IMR-90 (cell line): Measurements from ENCODE around the gene SLC25A19. TPM values are rescaled to one million over a fixed set of nuclear protein-coding genes. Genes with fewer than 3 reads are reported as not detected.

Experiments used
- ATAC-seq: fragments of 200-7000 bp; cut with Tn5 transposase; 2 replicates; pipeline ENCODE4 v1.9.1; 2020; ENCODE audit warnings: low read depth, mild to moderate bottlenecking, moderate library complexity
- BruUV-seq: library from RNA; stranded (reverse); fragments of 400-500 nt; replicated peaks from 2 replicates; lab custom pipeline; 2021; lab: Mats Ljungman, UMichigan
- CTCF ChIA-PET: fragments of 300-600 bp; formaldehyde crosslinking; extraction: SDS; loops from one replicate; lab custom pipeline; 2021; ENCODE audit warnings: antibody characterized with exemption; lab: Yijun Ruan, JAX
- POLR2A ChIA-PET: fragments of 300-600 bp; sonication (Branson Sonifier 250); formaldehyde crosslinking; loops from one replicate; lab custom pipeline; 2022; ENCODE audit warnings: antibody characterized with exemption; ENCODE audit not compliant: unreplicated experiment; lab: Charles Lee
- DNase-seq: peaks from one replicate; pipeline ENCODE4 v3.0.0; 2013
- H2AFZ ChIP-seq: replicated peaks from 2 replicates; pipeline ENCODE3; 2013; ENCODE audit warnings: low read length, mild to moderate bottlenecking; ENCODE audit not compliant: poor library complexity
- H2AK5ac ChIP-seq: 2 replicates; pipeline ENCODE4 v1.6.1; 2013; ENCODE audit warnings: low read depth, low read length, inconsistent platforms
- H2AK9ac ChIP-seq: replicated peaks from 2 replicates; pipeline ENCODE3; 2013; ENCODE audit warnings: mild to moderate bottlenecking, low read depth, low read length, moderate library complexity; ENCODE audit not compliant: poor library complexity
- H2BK120ac ChIP-seq: 2 replicates; pipeline ENCODE4 v1.6.1; 2013; ENCODE audit warnings: low read depth, low read length, inconsistent platforms
- H2BK15ac ChIP-seq: 3 replicates; pipeline ENCODE4 v1.6.1; 2013; ENCODE audit warnings: low read depth, low read length, inconsistent platforms
- H2BK20ac ChIP-seq: 2 replicates; pipeline ENCODE4 v1.6.1; 2013; ENCODE audit warnings: low read depth, mild to moderate bottlenecking, inconsistent platforms, low read length, moderate library complexity
- H2BK5ac ChIP-seq: 2 replicates; pipeline ENCODE4 v1.6.1; 2013; ENCODE audit warnings: mild to moderate bottlenecking, low read depth, low read length, inconsistent platforms; ENCODE audit not compliant: poor library complexity, severe bottlenecking
- H3K14ac ChIP-seq: replicated peaks from 2 replicates; pipeline ENCODE4 v1.6.1; 2013; ENCODE audit warnings: low read depth, low read length, inconsistent platforms
- H3K18ac ChIP-seq: 2 replicates; pipeline ENCODE4 v1.6.1; 2013; ENCODE audit warnings: low read depth, low read length, control low read depth
- H3K23ac ChIP-seq: 2 replicates; pipeline ENCODE4 v1.6.1; 2013; ENCODE audit warnings: low read depth, low read length, inconsistent platforms
- H3K27ac ChIP-seq: 2 replicates; pipeline ENCODE4 v1.5.1; 2013; ENCODE audit warnings: mild to moderate bottlenecking, control low read depth, low read length; ENCODE audit not compliant: insufficient read depth
- H3K27me3 ChIP-seq: 2 replicates; pipeline ENCODE4 v1.6.1; 2013; ENCODE audit warnings: low read length; ENCODE audit not compliant: control insufficient read depth, insufficient read depth
- H3K36me3 ChIP-seq: 2 replicates; pipeline ENCODE4 v1.6.1; 2013; ENCODE audit warnings: low read length, mixed read lengths; ENCODE audit not compliant: control insufficient read depth, insufficient read depth
- H3K4ac ChIP-seq: 2 replicates; pipeline ENCODE4 v1.6.1; 2013; ENCODE audit warnings: low read depth, low read length, inconsistent platforms
- H3K4me1 ChIP-seq: 2 replicates; pipeline ENCODE4 v1.6.1; 2013; ENCODE audit warnings: low read length, mixed read lengths; ENCODE audit not compliant: control insufficient read depth, insufficient read depth
- H3K4me2 ChIP-seq: 2 replicates; pipeline ENCODE4 v1.6.1; 2013; ENCODE audit warnings: low read depth, mild to moderate bottlenecking, control low read depth, low read length, moderate library complexity
- H3K4me3 ChIP-seq: 2 replicates; pipeline ENCODE4 v1.5.1; 2013; ENCODE audit warnings: low read depth, mild to moderate bottlenecking, control low read depth, low read length, moderate library complexity; ENCODE audit not compliant: insufficient read depth
- H3K56ac ChIP-seq: 2 replicates; pipeline ENCODE4 v1.6.1; 2013; ENCODE audit warnings: low read length, inconsistent platforms; ENCODE audit not compliant: insufficient read depth; ENCODE audit errors: extremely low read depth
- H3K79me1 ChIP-seq, 2 experiments: 2 replicates each; pipeline ENCODE4 v1.6.1; 2013; ENCODE audit warnings: low read length in 2 of 2, inconsistent platforms in 1 of 2, low read depth in 1 of 2
- H3K9ac ChIP-seq: 2 replicates; pipeline ENCODE4 v1.6.1; 2013; ENCODE audit warnings: low read depth, low read length, control low read depth
- H3K9me1 ChIP-seq: 2 replicates; pipeline ENCODE4 v1.6.1; 2013; ENCODE audit warnings: low read length, inconsistent platforms; ENCODE audit not compliant: insufficient read depth
- H3K9me3 ChIP-seq: 2 replicates; pipeline ENCODE4 v1.6.1; 2013; ENCODE audit warnings: low read length; ENCODE audit not compliant: control insufficient read depth, insufficient read depth
- H4K20me1 ChIP-seq: 2 replicates; pipeline ENCODE4 v1.6.1; 2013; ENCODE audit warnings: low read length, inconsistent platforms; ENCODE audit not compliant: insufficient read depth
- H4K5ac ChIP-seq: 2 replicates; pipeline ENCODE4 v1.6.1; 2013; ENCODE audit warnings: mild to moderate bottlenecking, low read depth, low read length, control low read depth
- H4K8ac ChIP-seq, 2 experiments: 2 replicates each; pipeline ENCODE4 v1.6.1; 2013; ENCODE audit warnings: low read depth in 2 of 2, low read length in 2 of 2, control low read depth in 1 of 2, inconsistent platforms in 1 of 2
- H4K91ac ChIP-seq: 2 replicates; pipeline ENCODE4 v1.6.1; 2013; ENCODE audit warnings: low read depth, low read length, inconsistent platforms; ENCODE audit not compliant: insufficient read depth
- CHD1 ChIP-seq: IDR thresholded peaks from 2 replicates; pipeline ENCODE4 v1.6.1; 2012; ENCODE audit warnings: low read depth, low read length, improper control_type of control experiment
- FOS ChIP-seq: fragments of 150-350 bp; IDR thresholded peaks from 2 replicates; pipeline ENCODE4 v1.6.1; 2016; ENCODE audit warnings: low read depth, low read length
- MAFK ChIP-seq: IDR thresholded peaks from 2 replicates; pipeline ENCODE4 v1.6.1; 2012; ENCODE audit warnings: low read depth, low read length, improper control_type of control experiment
- MAZ ChIP-seq: IDR thresholded peaks from 2 replicates; pipeline ENCODE4 v1.6.1; 2012; ENCODE audit warnings: low read depth, mild to moderate bottlenecking, low read length, improper control_type of control experiment, moderate library complexity, borderline replicate concordance
- POLR2A ChIP-seq: IDR thresholded peaks from 2 replicates; pipeline ENCODE4 v1.6.1; 2012; ENCODE audit warnings: mild to moderate bottlenecking, low read depth, low read length
- SMC3 ChIP-seq: fragments of 150-350 bp; IDR thresholded peaks from 2 replicates; pipeline ENCODE4 v1.6.1; 2016; ENCODE audit warnings: low read depth, mild to moderate bottlenecking, antibody characterized with exemption, low read length, moderate library complexity
- WGBS, 2 experiments: methylation state at CpG; one replicate each; pipeline versions ENCODE4 v1.1.5 to v1.1.7; 2013; ENCODE audit warnings: missing lambda C conversion rate in 2 of 2; ENCODE audit not compliant: insufficient read length in 1 of 2; ENCODE audit errors: extremely low coverage in 2 of 2; 5-methylcytosine and 5-hydroxymethylcytosine counted together
- dilution Hi-C: fragments of 300-500 bp; cut with HindIII; formaldehyde crosslinking; loops from one replicate; pipeline ENCODE4 v1.14.3; 2018; ENCODE audit warnings: low sequenced_read_pairs; ENCODE audit not compliant: unreplicated experiment
- in situ Hi-C: fragments of 300-500 bp; cut with MboI; formaldehyde crosslinking; loops from 3 replicates; pipeline ENCODE4 v1.14.3; 2019; ENCODE audit warnings: low sequenced_read_pairs, inconsistent platforms, mixed read lengths
- intact Hi-C: fragments of 100-400 bp; cut with micrococcal nuclease; formaldehyde crosslinking; loops from 2 replicates; pipeline ENCODE4 v1.10.0; 2022
- polyA plus RNA-seq, 3 experiments: library from polyadenylated mRNA; depleted of rRNA; stranded (reverse); fragments of >200 nt; gene quantifications; 2 replicates each; pipeline ENCODE4 v1.2.3, GENCODE V29; 2012; ENCODE audit warnings: low replicate concordance in 1 of 3
- total RNA-seq: library from RNA; depleted of rRNA; stranded (reverse); fragments of >200 nt; gene quantifications from 2 replicates; pipeline ENCODE4 v1.2.3, GENCODE V29; 2012
- TF ChIP-seq, protein P1 (sequence below): fragments of 150-350 bp; IDR thresholded peaks from 2 replicates; pipeline ENCODE4 v1.6.1; 2016; ENCODE audit warnings: low read depth, mild to moderate bottlenecking, low read length, moderate library complexity, borderline replicate concordance

The SLC25A19 gene
- total and polyA plus RNA-seq, 2 of the 4 experiments (the other 2 are of a cell fraction), result 9.1 to 9.2 TPM

DNA sequence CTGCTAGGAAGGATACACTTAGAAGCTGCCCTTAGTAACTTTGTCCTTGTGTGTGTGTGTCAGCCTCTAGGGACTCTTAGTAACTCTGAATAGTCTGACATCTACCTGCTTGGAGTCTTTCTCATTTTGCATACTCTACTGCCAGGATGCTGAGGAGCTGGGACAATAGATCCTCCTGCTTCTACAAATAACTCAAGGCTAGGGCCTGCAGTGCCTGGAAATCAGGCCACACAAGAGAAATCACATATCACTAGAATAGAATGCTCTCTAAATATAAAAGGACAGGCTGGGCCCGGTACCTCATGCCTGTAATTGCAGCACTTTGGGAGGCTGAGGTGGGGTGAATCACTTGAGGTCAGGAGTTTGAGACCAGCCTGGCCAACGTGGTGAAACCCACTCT is 38.5 kb upstream of the SLC25A19 start:
- BruUV-seq, result no TSS peak
- no peak overlapping the region for H3K4me3 ChIP-seq
- dilution Hi-C loops (no loop called here), intact Hi-C loops (loop anchor here (5.0 kb wide), 1 partner anchor 35 kb away; no protein-coding TSS in a partner anchor), in situ Hi-C loops (no loop called here)
- peaks cover 17% of the 10 kb centered on the region for H3K9me1 ChIP-seq
- no peak overlapping the region for H3K4ac ChIP-seq
- TF ChIP-seq MAZ (no peak), FOS (no peak), MAFK (no peak), POLR2A (no peak), SMC3 (no peak), CHD1 (no peak)
- TF ChIP-seq, protein P1, sequence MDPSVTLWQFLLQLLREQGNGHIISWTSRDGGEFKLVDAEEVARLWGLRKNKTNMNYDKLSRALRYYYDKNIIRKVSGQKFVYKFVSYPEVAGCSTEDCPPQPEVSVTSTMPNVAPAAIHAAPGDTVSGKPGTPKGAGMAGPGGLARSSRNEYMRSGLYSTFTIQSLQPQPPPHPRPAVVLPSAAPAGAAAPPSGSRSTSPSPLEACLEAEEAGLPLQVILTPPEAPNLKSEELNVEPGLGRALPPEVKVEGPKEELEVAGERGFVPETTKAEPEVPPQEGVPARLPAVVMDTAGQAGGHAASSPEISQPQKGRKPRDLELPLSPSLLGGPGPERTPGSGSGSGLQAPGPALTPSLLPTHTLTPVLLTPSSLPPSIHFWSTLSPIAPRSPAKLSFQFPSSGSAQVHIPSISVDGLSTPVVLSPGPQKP, result no peak
- no peak overlapping the region for H2BK120ac ChIP-seq
- no peak overlapping the region for H2AK5ac ChIP-seq
- H2AK9ac ChIP-seq, result no peak overlapping the region
- H3K36me3 ChIP-seq, result peaks cover 15% of the 10 kb centered on the region
- H2BK20ac ChIP-seq, result no peak overlapping the region
- WGBS, 2 experiments, result no CpG with 5 or more reads among the region's 2 CpGs
- H4K91ac ChIP-seq, result no peak overlapping the region
- H3K18ac ChIP-seq, result no peak overlapping the region
- no peak overlapping the region for H3K23ac ChIP-seq
- ChIA-PET POLR2A (no interaction called here), CTCF (interaction anchor here (0.7 kb wide), 1 partner anchor 9 kb away, joined by 3 read pairs; no protein-coding TSS in a partner anchor)
- H3K9ac ChIP-seq, result no peak overlapping the region
- H2BK15ac ChIP-seq, result no peak overlapping the region
- no peaks in the 10 kb centered on the region for H3K27me3 ChIP-seq
- H4K5ac ChIP-seq, result no peak overlapping the region
- peaks cover 17 to 62% of the 10 kb centered on the region in 2 experiments for H3K79me1 ChIP-seq
- H3K4me2 ChIP-seq, result no peak overlapping the region
- DNase-seq (no peak), ATAC-seq (no peak)
- H2BK5ac ChIP-seq, result no peak overlapping the region
- H4K20me1 ChIP-seq, result peaks cover 15% of the 10 kb centered on the region; the same call in 1 of the 2 replicates
- H3K14ac ChIP-seq, result no peak overlapping the region
- no peak overlapping the region for H3K27ac ChIP-seq
- no peak overlapping the region for H3K56ac ChIP-seq
- peaks cover 5% of the 10 kb centered on the region for H3K4me1 ChIP-seq
- no peaks in the 10 kb centered on the region for H3K9me3 ChIP-seq
- no peak overlapping the region for H4K8ac ChIP-seq
- no peak overlapping the region for H2AFZ ChIP-seq
